Mucosa of descending colon (tissue), 3 donors: ENCODE measurements around the gene FBXO36. TPM values are rescaled to one million over a fixed set of nuclear protein-coding genes. Genes with fewer than 3 reads are reported as not detected.

Experiments
- ATAC-seq: fragments of 200-7000 bp; cut with Tn5 transposase; one replicate; pipeline ENCODE4 v1.9.1; 2020; ENCODE audit warnings: mild to moderate bottlenecking, moderate library complexity
- DNase-seq, 3 donors: peaks; one replicate each; pipeline ENCODE4 v3.0.0-alpha.2; 2020
- H3K36me3 ChIP-seq: fragments of 200-600 bp; one replicate; pipeline ENCODE4 v1.8.0; 2021; ENCODE audit warnings: low read depth, mild to moderate bottlenecking
- H3K4me1 ChIP-seq: fragments of 200-600 bp; one replicate; pipeline ENCODE4 v1.8.0; 2021; ENCODE audit warnings: low read depth, mild to moderate bottlenecking
- H3K4me3 ChIP-seq: fragments of 200-600 bp; one replicate; pipeline ENCODE4 v1.8.0; 2021; ENCODE audit warnings: mild to moderate bottlenecking
- H3K9me3 ChIP-seq: fragments of 200-600 bp; one replicate; pipeline ENCODE4 v1.8.0; 2021; ENCODE audit warnings: mild to moderate bottlenecking
- CTCF ChIP-seq: fragments of 200-600 bp; IDR thresholded peaks from one replicate; pipeline ENCODE4 v1.8.0; 2022; ENCODE audit warnings: antibody characterized with exemption, mild to moderate bottlenecking
- intact Hi-C, 2 donors: fragments of 100-400 bp; cut with DNase I in 1 of 2; cut with micrococcal nuclease in 1 of 2; formaldehyde crosslinking; loops; one replicate each; pipeline versions ENCODE4 v1.11.0 to v1.11.1; 2022; cut with DNase I, micrococcal nuclease
- total RNA-seq, 3 donors: library from RNA; stranded (reverse); fragmentation: NEBNext Ultra II Directional in 2 of 3; extraction: Animal tissue kit (Norgen Biotek cat#: 25700) in 2 of 3; gene quantifications; one replicate each; pipeline versions ENCODE4 v1.2.1 to v1.2.4, GENCODE V29; 2021 to 2023
- donor health status: DM: no; HTN: no; CAD: no; lungs with moderate emphysema.
- donor health status: DM: no; HTN: no; CAD: no.
- donor health status: DM: no; HTN: yes; CAD: no.

The FBXO36 gene
- total RNA-seq, 3 donors from 2014 or later: 1.6 to 2.4 (median 2.1) TPM

DNA sequence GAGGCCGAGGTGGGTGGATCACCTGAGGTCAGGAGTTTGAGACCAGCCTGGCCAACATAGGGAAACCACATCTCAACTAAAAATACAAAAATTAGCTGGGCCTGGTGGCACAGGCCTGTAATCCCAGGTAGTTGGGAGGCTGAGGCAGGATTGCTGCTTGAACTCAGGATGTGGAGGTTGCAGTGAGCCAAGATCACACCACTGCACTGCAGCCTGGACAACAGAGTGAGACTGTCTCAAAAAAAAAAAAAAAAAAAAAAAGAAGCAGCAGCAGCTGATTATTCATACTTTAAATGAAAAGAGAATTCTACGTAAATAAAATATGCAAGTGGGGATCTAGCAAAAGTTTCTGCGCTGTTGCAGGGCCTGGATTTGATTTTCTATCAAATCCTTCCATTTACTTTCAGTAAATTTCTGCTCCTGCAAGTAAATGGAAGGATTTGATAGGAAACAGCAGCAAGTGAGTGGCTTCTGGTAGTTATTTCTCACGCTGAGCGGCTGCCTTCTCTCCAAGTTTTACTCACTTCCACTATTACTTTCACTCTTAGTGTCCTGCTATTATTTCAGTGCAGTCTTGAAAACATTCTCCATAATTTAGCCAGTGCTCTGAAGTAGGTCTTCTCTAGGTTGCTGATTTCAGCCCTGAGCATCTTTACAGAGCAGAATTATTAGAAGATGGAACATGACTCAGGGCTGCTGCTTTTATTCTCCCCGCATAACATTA lies 78.0 kb downstream of the FBXO36 start:
- no peak overlapping the region for H3K4me3 ChIP-seq
- intact Hi-C loops: no loop called here
- H3K4me1 ChIP-seq: no peaks in the 10 kb centered on the region
- no peaks in the 10 kb centered on the region for H3K36me3 ChIP-seq
- ATAC-seq (no peak), DNase-seq (no peak)
- no peaks in the 10 kb centered on the region for H3K9me3 ChIP-seq
- no peak for TF ChIP-seq CTCF

GRCh38 chr2:230007931-230008707 lies 85.8 kb downstream of the FBXO36 start:
- Histone ChIP-seq H3K9me3 (no peaks in the 10 kb centered on the region), H3K4me1 (no peaks in the 10 kb centered on the region), H3K4me3 (no peak overlapping the region), H3K36me3 (no peaks in the 10 kb centered on the region)
- peak; percentile 63 for TF ChIP-seq CTCF
- intact Hi-C loops: loop anchor here in 1 of 2 donors (5.0 kb wide), 1 partner anchor 604 kb away; no protein-coding TSS in a partner anchor
- ATAC-seq: peak; percentile 87
- peak; percentile 65 to 89 (median 84) for DNase-seq

GRCh38 chr2:230008708-230009066 lies 86.4 kb downstream of the FBXO36 start:
- DNase-seq (no peak), ATAC-seq (no peak)
- intact Hi-C loops: loop anchor here in 1 of 2 donors (5.0 kb wide), 1 partner anchor 604 kb away; no protein-coding TSS in a partner anchor
- Histone ChIP-seq H3K4me3 (no peak overlapping the region), H3K4me1 (no peaks in the 10 kb centered on the region), H3K36me3 (no peaks in the 10 kb centered on the region), H3K9me3 (no peaks in the 10 kb centered on the region)
- TF ChIP-seq CTCF: no peak

DNA sequence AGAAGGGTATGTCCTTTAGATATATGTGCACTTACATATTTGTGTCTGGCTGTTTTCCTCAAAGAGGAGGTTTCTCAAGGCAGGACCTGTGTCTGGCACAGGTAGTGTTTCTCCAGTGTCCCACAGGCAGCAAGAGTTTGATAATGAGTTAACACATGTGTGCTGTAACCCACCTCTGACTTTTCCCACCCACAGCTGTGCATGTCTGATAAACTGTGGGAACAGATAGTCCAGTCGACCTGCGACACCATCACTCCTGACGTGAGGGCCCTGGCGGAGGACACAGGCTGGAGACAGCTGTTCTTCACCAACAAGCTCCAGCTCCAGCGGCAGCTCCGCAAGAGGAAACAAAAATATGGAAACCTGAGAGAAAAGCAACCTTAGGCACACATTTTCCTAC lies 88.2 kb downstream of the FBXO36 start:
- Histone ChIP-seq H3K36me3 (no peaks in the 10 kb centered on the region), H3K4me1 (no peaks in the 10 kb centered on the region), H3K4me3 (no peak overlapping the region), H3K9me3 (no peaks in the 10 kb centered on the region)
- intact Hi-C loops: loop anchor here in 1 of 2 donors (10.0 kb wide), 1 partner anchor 144 kb away; no protein-coding TSS in a partner anchor
- ATAC-seq (no peak), DNase-seq (no peak)
- TF ChIP-seq CTCF: no peak

- no peak for DNase-seq
- intact Hi-C loops: loop anchor here in 1 of 2 donors (10.0 kb wide), 1 partner anchor 143 kb away; no protein-coding TSS in a partner anchor
- no peak for ATAC-seq
- Histone ChIP-seq H3K4me3 (no peak overlapping the region), H3K36me3 (no peaks in the 10 kb centered on the region), H3K4me1 (no peaks in the 10 kb centered on the region), H3K9me3 (no peaks in the 10 kb centered on the region)
- TF ChIP-seq CTCF: no peak
Observed at GRCh38 chr2:230011617-230012016, 89.3 kb downstream of the FBXO36 start.
